Measurements from ENCODE around the gene LIPM. TPM values are rescaled to one million over a fixed set of nuclear protein-coding genes. Genes with fewer than 3 reads are reported as not detected.

LIPM gene
- total RNA-seq, 1 donor from 2014 or later: not detected

- intact Hi-C loops (cut with micrococcal nuclease): no loop called here
- Mint-ChIP-seq H3K36me3 (ENCODE audit: low read depth) (no peaks in the 10 kb centered on the region), H3K4me1 (peaks cover 3% of the 10 kb centered on the region), H3K27ac (no peak overlapping the region), H3K4me3 (no peak overlapping the region), H3K27me3 (no peaks in the 10 kb centered on the region), H3K9me3 (no peaks in the 10 kb centered on the region)
- no peak for TF ChIP-seq CTCF (IDR thresholded peaks at IDR 0.05)
- ChIA-PET CTCF (interaction anchor here (0.6 to 1.3 kb wide), 4 partner anchors 13 to 370 kb away, joined by 3 to 5 read pairs (median 3); no protein-coding TSS in a partner anchor), POLR2A (no interaction called here)
- DNase-seq (no peak), ATAC-seq (ENCODE audit: low read depth) (no peak)
Observed at GRCh38 chr10:88848499-88848898, 46.0 kb downstream of the LIPM start.

GRCh38 chr10:88849234-88849633, 46.7 kb downstream of the LIPM start:
- Mint-ChIP-seq H3K36me3 (ENCODE audit: low read depth) (no peaks in the 10 kb centered on the region), H3K4me3 (no peak overlapping the region), H3K27me3 (no peaks in the 10 kb centered on the region), H3K4me1 (peaks cover 4% of the 10 kb centered on the region), H3K27ac (no peak overlapping the region), H3K9me3 (no peaks in the 10 kb centered on the region)
- ATAC-seq (ENCODE audit: low read depth): no peak
- CTCF ChIA-PET: interaction anchor here (1.3 kb wide), 2 partner anchors 13 to 86 kb away, joined by 3 to 5 read pairs; no protein-coding TSS in a partner anchor
- intact Hi-C loops (cut with micrococcal nuclease): no loop called here
- POLR2A ChIA-PET: no interaction called here
- no peak for DNase-seq
- no peak for TF ChIP-seq CTCF (IDR thresholded peaks at IDR 0.05)

GRCh38 chr10:88850712-88851111, 48.2 kb downstream of the LIPM start:
- no peaks in the 10 kb centered on the region for H3K36me3 Mint-ChIP-seq (ENCODE audit: low read depth)
- no peak for ATAC-seq (ENCODE audit: low read depth)
- no peak overlapping the region for H3K4me3 Mint-ChIP-seq
- H3K27me3 Mint-ChIP-seq: no peaks in the 10 kb centered on the region
- intact Hi-C loops (cut with micrococcal nuclease): no loop called here
- peaks cover 4% of the 10 kb centered on the region for H3K4me1 Mint-ChIP-seq
- POLR2A ChIA-PET: no interaction called here
- H3K9me3 Mint-ChIP-seq: no peaks in the 10 kb centered on the region
- no peak for TF ChIP-seq CTCF (IDR thresholded peaks at IDR 0.05)
- DNase-seq: no peak
- H3K27ac Mint-ChIP-seq: no peak overlapping the region
- CTCF ChIA-PET: interaction anchor here (0.9 to 1.3 kb wide), 2 partner anchors 14 to 15 kb away, joined by 3 read pairs; no protein-coding TSS in a partner anchor

GRCh38 chr10:88851706-88852105, 49.2 kb downstream of the LIPM start, which contains the start of gene ANKRD22:
Gene ANKRD22 (minus strand): TSS chr10:88851844. CDS start chr10:88851607, 237 bp downstream.
- Mint-ChIP-seq H3K27ac (no peak within 1 kb of the TSS), H3K27me3 (no peaks in the 10 kb centered on the region), H3K36me3 (ENCODE audit: low read depth) (no peaks in the 10 kb centered on the region), H3K4me3 (no peak within 1 kb of the TSS), H3K4me1 (peaks cover 4% of the 10 kb centered on the region), H3K9me3 (no peaks in the 10 kb centered on the region)
- intact Hi-C loops (cut with micrococcal nuclease): no loop called here
- DNase-seq (no peak), ATAC-seq (ENCODE audit: low read depth) (no peak)
- no peak for TF ChIP-seq CTCF (IDR thresholded peaks at IDR 0.05)
- ChIA-PET POLR2A (interaction anchor here (1.7 kb wide), 1 partner anchor 50 kb away, joined by 4 read pairs; no protein-coding TSS in a partner anchor), CTCF (interaction anchor here (0.9 to 1.3 kb wide), 2 partner anchors 13 to 16 kb away, joined by 3 read pairs; no protein-coding TSS in a partner anchor)

GRCh38 chr10:88852327-88852726, 49.8 kb downstream of the LIPM start:
- no peak for TF ChIP-seq CTCF (IDR thresholded peaks at IDR 0.05)
- intact Hi-C loops (cut with micrococcal nuclease): no loop called here
- no peaks in the 10 kb centered on the region for H3K36me3 Mint-ChIP-seq (ENCODE audit: low read depth)
- H3K27me3 Mint-ChIP-seq: no peaks in the 10 kb centered on the region
- no peak for DNase-seq
- no peak overlapping the region for H3K4me3 Mint-ChIP-seq
- no peaks in the 10 kb centered on the region for H3K9me3 Mint-ChIP-seq
- ChIA-PET CTCF (interaction anchor here (1.0 to 1.6 kb wide), 2 partner anchors 17 to 80 kb away, joined by 3 to 7 read pairs; no protein-coding TSS in a partner anchor), POLR2A (interaction anchor here (1.7 kb wide), 1 partner anchor 49 kb away, joined by 4 read pairs; no protein-coding TSS in a partner anchor)
- H3K27ac Mint-ChIP-seq: no peak overlapping the region
- peaks cover 4% of the 10 kb centered on the region for H3K4me1 Mint-ChIP-seq
- ATAC-seq (ENCODE audit: low read depth): no peak

All from activated B cell treated with CpG ODN at 0.5 μM for 24 hours (primary cell).